OCI-LY3 (cell line): ENCODE measurements around the gene DAZAP1.
A peak's percentile ranks its signal among the peaks of the same experiment; 100 is the strongest.

ENCODE experiments used
- H2AFZ ChIP-seq: fragments of 200-600, 300-600 bp; shearing (Covaris generic); 2 replicates; pipeline ENCODE4 v1.6.0; 2014; ENCODE audit warnings: antibody characterized with exemption, low read depth, low read length
- H3K27ac ChIP-seq: fragments of 200-600, 300-600 bp; sonication (generic); 2 replicates; pipeline ENCODE4 v1.5.1; 2014; ENCODE audit warnings: mild to moderate bottlenecking, low read length, moderate library complexity, mixed read lengths
- H3K27me3 ChIP-seq: fragments of 200-600, 300-600 bp; sonication (generic); 2 replicates; pipeline ENCODE4 v1.6.1; 2014; ENCODE audit warnings: low read depth, low read length, mixed read lengths
- H3K36me3 ChIP-seq: fragments of 200-600, 300-600 bp; sonication (generic); replicated peaks from 2 replicates; pipeline ENCODE3; 2014; ENCODE audit warnings: low read depth, low read length, mixed read lengths
- H3K4me1 ChIP-seq: fragments of 300-600, 200-600 bp; sonication (generic); 2 replicates; pipeline ENCODE4 v1.6.1; 2014; ENCODE audit warnings: low read length, mixed read lengths
- H3K4me2 ChIP-seq: fragments of 200-600, 300-600 bp; sonication (generic); 2 replicates; pipeline ENCODE4 v1.6.1; 2014; ENCODE audit warnings: low read length, mixed read lengths
- H3K4me3 ChIP-seq: fragments of 300-600, 200-600 bp; sonication (generic); 2 replicates; pipeline ENCODE4 v1.5.1; 2014; ENCODE audit warnings: antibody characterized with exemption, mild to moderate bottlenecking, low read length, moderate library complexity
- H3K79me2 ChIP-seq: fragments of 300-600, 200-600 bp; shearing (Covaris generic); 2 replicates; pipeline ENCODE4 v1.6.1; 2014; ENCODE audit warnings: mild to moderate bottlenecking, low read length, mixed read lengths
- H3K9ac ChIP-seq: fragments of 300-600, 200-600 bp; shearing (Covaris generic); 2 replicates; pipeline ENCODE4 v1.6.0; 2014; ENCODE audit warnings: mild to moderate bottlenecking, low read length, moderate library complexity
- H3K9me3 ChIP-seq: fragments of 200-600, 300-600 bp; shearing (Covaris generic); 2 replicates; pipeline ENCODE4 v1.6.1; 2014; ENCODE audit warnings: low read length, mixed read lengths; ENCODE audit not compliant: insufficient read depth
- H4K20me1 ChIP-seq: fragments of 200-600, 300-600 bp; sonication (generic); 2 replicates; pipeline ENCODE4 v1.6.1; 2016; ENCODE audit warnings: low read length, mixed read lengths; ENCODE audit not compliant: insufficient read depth
- CTCF ChIP-seq: fragments of 200-600, 300-600 bp; sonication (generic); IDR thresholded peaks from 2 replicates; pipeline ENCODE4 v1.5.1; 2014; ENCODE audit warnings: antibody characterized with exemption, low read length, low read depth
- EZH2phosphoT487 ChIP-seq: fragments of 200-600 bp; shearing (Covaris generic); IDR thresholded peaks from 2 replicates; pipeline ENCODE4 v1.6.1; 2018; ENCODE audit warnings: antibody characterized with exemption, mixed run types, low read depth

DAZAP1 gene

DNA sequence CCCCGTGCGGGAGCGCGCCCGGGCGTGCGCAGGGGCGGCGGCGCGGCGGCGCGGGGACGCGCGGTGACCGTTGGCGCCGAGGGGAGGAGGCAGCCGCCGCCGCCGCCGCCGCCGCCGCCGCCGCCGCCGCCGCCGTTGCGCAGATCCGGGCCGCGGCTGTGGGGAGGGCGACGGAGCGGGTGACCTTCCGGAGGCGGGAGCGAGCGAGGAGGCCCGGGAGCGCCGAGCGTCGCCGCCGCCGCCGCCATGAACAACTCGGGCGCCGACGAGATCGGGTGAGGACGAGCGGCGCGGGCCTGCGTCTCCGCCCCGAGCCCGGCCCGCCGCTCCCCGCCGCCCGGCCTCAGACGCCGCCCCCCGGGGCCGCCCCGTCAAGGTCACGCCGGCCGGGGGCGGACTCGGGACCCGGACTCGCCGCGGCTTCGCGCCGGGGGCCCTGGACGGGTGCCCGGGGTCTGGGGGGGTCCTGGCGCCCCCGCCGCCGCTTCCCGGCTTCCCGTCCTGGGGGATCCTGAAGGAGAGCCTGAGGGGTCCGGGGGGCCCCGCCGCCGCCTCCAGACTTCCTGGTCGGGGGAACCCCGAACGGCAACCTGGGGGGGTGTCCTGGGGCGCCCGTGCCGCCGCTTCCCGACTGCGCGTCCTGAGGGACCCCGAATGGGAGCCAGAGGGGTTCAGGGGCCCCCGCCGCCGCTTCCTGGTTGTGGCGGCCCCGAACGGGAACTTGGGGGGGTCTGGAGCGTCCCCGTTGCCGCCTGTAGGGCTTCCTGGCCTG, at the start of gene DAZAP1:
Gene DAZAP1 (plus strand): TSS at position 59 of the 772 bp plus-strand sequence. CDS start 188 bp downstream, at position 247.
- Histone ChIP-seq H3K4me3 (peak within 1 kb of the TSS; percentile 95), H3K9ac (peak within 1 kb of the TSS; percentile 100), H3K4me2 (peak within 1 kb of the TSS; percentile 98), H3K27me3 (0 out of 2 replicates have a peak, but pooled peaks cover 2% of the 10 kb centered on the region), H3K4me1 (peaks cover 31% of the 10 kb centered on the region), H3K36me3 (peaks cover 38% of the 10 kb centered on the region), H3K79me2 (peaks cover 53% of the 10 kb centered on the region), H3K9me3 (no peaks in the 10 kb centered on the region), H3K27ac (peak within 1 kb of the TSS; percentile 85), H2AFZ (peak within 1 kb of the TSS; percentile 39; the same call in 1 of the 2 replicates), H4K20me1 (peaks cover 42% of the 10 kb centered on the region)
- TF ChIP-seq CTCF = no peak
- no peak for TF ChIP-seq EZH2phosphoT487

GRCh38 chr19:1360126-1360817, 47.1 kb upstream of the DAZAP1 start:
- no peak overlapping the region for H3K4me3 ChIP-seq
- peaks cover 14% of the 10 kb centered on the region for H3K4me1 ChIP-seq
- no peak overlapping the region for H3K4me2 ChIP-seq
- no peaks in the 10 kb centered on the region for H3K9me3 ChIP-seq
- no peak overlapping the region for H3K9ac ChIP-seq
- H4K20me1 ChIP-seq = no peaks in the 10 kb centered on the region
- no peak overlapping the region for H3K27ac ChIP-seq
- H3K79me2 ChIP-seq = peaks cover 9% of the 10 kb centered on the region; the same call in 1 of the 2 replicates
- no peak overlapping the region for H2AFZ ChIP-seq
- TF ChIP-seq CTCF = no peak
- TF ChIP-seq EZH2phosphoT487 = no peak
- peaks cover 48% of the 10 kb centered on the region for H3K36me3 ChIP-seq
- H3K27me3 ChIP-seq = no peaks in the 10 kb centered on the region

GRCh38 chr19:1360818-1361461, 46.4 kb upstream of the DAZAP1 start:
- Histone ChIP-seq H2AFZ (no peak overlapping the region), H4K20me1 (no peaks in the 10 kb centered on the region), H3K27me3 (no peaks in the 10 kb centered on the region), H3K9ac (no peak overlapping the region), H3K79me2 (peaks cover 3% of the 10 kb centered on the region; the same call in 1 of the 2 replicates), H3K36me3 (peaks cover 49% of the 10 kb centered on the region), H3K4me3 (no peak overlapping the region), H3K4me2 (no peak overlapping the region), H3K9me3 (no peaks in the 10 kb centered on the region), H3K4me1 (peaks cover 9% of the 10 kb centered on the region), H3K27ac (no peak overlapping the region)
- TF ChIP-seq CTCF (no peak), EZH2phosphoT487 (no peak)
